COR-L47 (cell line): ENCODE data around the gene SFXN3.

Experiments used
- DNase-seq: peaks from one replicate; lab custom pipeline; 2025; lab: John Stamatoyannopoulos, UW

The SFXN3 gene

GRCh38 chr10:101031128-101031795 lies at the start of gene SFXN3, which contains the start of gene PDZD7:
Gene SFXN3 (plus strand): TSS chr10:101031234. CDS start chr10:101034695, 3,461 bp downstream.
Gene PDZD7 (minus strand): TSS chr10:101031129. CDS start chr10:101030219, 910 bp downstream.
- DNase-seq: peak; percentile 79

- DNase-seq: no peak
These were observed 47.9 kb upstream of the SFXN3 start for GRCh38 chr10:100982916-100983830.

- DNase-seq: no peak
These were observed 47.0 kb upstream of the SFXN3 start for GRCh38 chr10:100983868-100984671.

GRCh38 chr10:100984672-100985177 lies 46.3 kb upstream of the SFXN3 start:
- DNase-seq: no peak

GRCh38 chr10:100985336-100985735 lies 45.7 kb upstream of the SFXN3 start:
- DNase-seq: no peak

GRCh38 chr10:100986623-100986951 lies 44.4 kb upstream of the SFXN3 start:
- no peak for DNase-seq

GRCh38 chr10:100986952-100987684 lies 43.9 kb upstream of the SFXN3 start, which contains the start of the genes MRPL43 and TWNK:
Gene MRPL43 (minus strand): TSS chr10:100987497. CDS start chr10:100987443, 54 bp downstream.
Gene TWNK (plus strand): TSS chr10:100987543. CDS start chr10:100988211, 668 bp downstream.
- DNase-seq: peak; percentile 32

GRCh38 chr10:100987685-100988049 lies 43.4 kb upstream of the SFXN3 start:
- no peak for DNase-seq

GRCh38 chr10:100988166-100988565 lies 42.9 kb upstream of the SFXN3 start:
- no peak for DNase-seq

GRCh38 chr10:100989088-100989487 lies 41.9 kb upstream of the SFXN3 start:
- DNase-seq: no peak

GRCh38 chr10:100993986-100994708 lies 36.9 kb upstream of the SFXN3 start:
- no peak for DNase-seq

- DNase-seq: no peak
These were observed 35.9 kb upstream of the SFXN3 start for GRCh38 chr10:100995181-100995580.

GRCh38 chr10:100996678-100997359 lies 34.2 kb upstream of the SFXN3 start:
- DNase-seq: no peak

- DNase-seq: peak; percentile 11
These were observed 33.5 kb upstream of the SFXN3 start for GRCh38 chr10:100997360-100998182.

GRCh38 chr10:100998183-100998990 lies 32.6 kb upstream of the SFXN3 start:
- DNase-seq: peak; percentile 70

GRCh38 chr10:100998991-100999741 lies 31.9 kb upstream of the SFXN3 start:
- peak; percentile 20 for DNase-seq

GRCh38 chr10:100999742-101000126 lies 31.3 kb upstream of the SFXN3 start, which contains the start of gene LZTS2:
Gene LZTS2 (plus strand): TSS chr10:100999808. CDS start chr10:101002539, 2,731 bp downstream.
- no peak for DNase-seq
